ENCODE data around the gene SLC35F3. TPM values are rescaled to one million over a fixed set of nuclear protein-coding genes. Genes with fewer than 3 reads are reported as not detected.
A peak's percentile ranks its signal among the peaks of the same experiment; 100 is the strongest.

SLC35F3 gene
- total and polyA plus RNA-seq, 9 of the 15 experiments (the other 6 are each of a cell fraction or from before 2014, with no cell fraction given), result 0.04 to 0.07 (median 0.04) TPM; not detected in 6

- TF ChIP-seq POLR2B (IDR thresholded peaks at IDR 0.05; ENCODE audit: low read depth, partially characterized antibody) (peak; percentile 100), ZKSCAN8 (CRISPR knock-in tag; IDR thresholded peaks at IDR 0.05) (peak; percentile 9), ZNF511 (CRISPR knock-in tag; IDR thresholded peaks at IDR 0.05) (peak; percentile 81), CEBPG (CRISPR knock-in tag; IDR thresholded peaks at IDR 0.05) (no peak), CEBPG (tag; conservative IDR thresholded peaks at IDR 0.05 in 1 of 2, IDR thresholded peaks at IDR 0.05 in 1 of 2) (no peak), GMEB1 (CRISPR knock-in tag; IDR thresholded peaks at IDR 0.05) (peak; percentile 58; the same call in 1 of the 2 replicates), ERF (CRISPR knock-in tag; IDR thresholded peaks at IDR 0.05) (peak; percentile 13), TAL1 (IDR thresholded peaks at IDR 0.05) (peak; percentile 3; the same call in 1 of the 2 replicates), U2AF2 (optimal IDR thresholded peaks at IDR 0.05; ENCODE audit: low read depth, low read length) (no peak), FOXM1 (IDR thresholded peaks at IDR 0.05; ENCODE audit: low read depth) (peak; percentile 70; the same call in 1 of the 2 replicates), FOXM1 (CRISPR knock-in tag; IDR thresholded peaks at IDR 0.05; ENCODE audit: low read depth) (peak; percentile 96; the same call in 1 of the 2 replicates), STAG1 (CRISPR knock-in tag; IDR thresholded peaks at IDR 0.05; ENCODE audit: borderline replicate concordance) (no peak), NFIX (CRISPR knock-in tag; IDR thresholded peaks at IDR 0.05; ENCODE audit: low read depth) (no peak), ZNF609 (CRISPR knock-in tag; IDR thresholded peaks at IDR 0.05; ENCODE audit: borderline replicate concordance) (no peak), MXI1 (IDR thresholded peaks at IDR 0.05; ENCODE audit: low read depth, low read length) (0 out of 2 replicates have a peak, but pooled peaks have one; percentile 11), ZNF695 (CRISPR knock-in tag; IDR thresholded peaks at IDR 0.05) (no peak), SRSF3 (IDR thresholded peaks at IDR 0.05; ENCODE audit: insufficient read depth, low read length) (no peak), FOXA3 (CRISPR knock-in tag; conservative IDR thresholded peaks at IDR 0.05 in 1 of 2, IDR thresholded peaks at IDR 0.05 in 1 of 2) (0 out of 4 replicates have a peak, but pooled peaks of 1 of the 2 experiments have one; percentile 39), MAX (CRISPR knock-in tag; IDR thresholded peaks at IDR 0.05) (peak; percentile 95), GABPB2 (CRISPR knock-in tag; conservative IDR thresholded peaks at IDR 0.05) (no peak), KHSRP (IDR thresholded peaks at IDR 0.05) (no peak)
Measured at GRCh38 chr1:234373064-234373958, 468.8 kb downstream of the SLC35F3 start, which contains the start of gene COA6 (continued).

Data from K562 (cell line).